Measurements from ENCODE around the gene ACOX3. TPM values are rescaled to one million over a fixed set of nuclear protein-coding genes. Genes with fewer than 3 reads are reported as not detected.

The ACOX3 gene
- polyA plus RNA-seq, 3 donors = 3.8 to 16.8 (median 13.3) TPM

GRCh38 chr4:8471211-8471875, 30.8 kb upstream of the ACOX3 start:
- 90% methylated on average over 20 of the region's 24 CpGs for WGBS (ENCODE audit: insufficient coverage)

GRCh38 chr4:8470451-8471024, 30.0 kb upstream of the ACOX3 start:
- Histone ChIP-seq H3K9me3 (replicated peaks in 1 of 2; ENCODE audit: control insufficient read depth in 1 of 2, insufficient read depth in 1 of 2, low read length in 2 of 2) (no peaks in the 10 kb centered on the region), H2AFZ (ENCODE audit: insufficient read depth, low read depth, low read length, poor library complexity, severe bottlenecking) (no peak overlapping the region), H3K4me1 (ENCODE audit: control insufficient read depth in 1 of 2, insufficient read depth in 2 of 2, low read length in 2 of 2) (no peaks in the 10 kb centered on the region), H3K9ac (ENCODE audit: insufficient read depth, low read length, poor library complexity, severe bottlenecking) (no peak overlapping the region), H3K27me3 (ENCODE audit: control insufficient read depth in 2 of 2, insufficient read depth in 2 of 2, low read length in 2 of 2) (no peaks in the 10 kb centered on the region), H3K36me3 (replicated peaks in 1 of 2; ENCODE audit: control insufficient read depth in 1 of 2, insufficient read depth in 2 of 2, low read length in 2 of 2) (peaks cover 30 to 68% of the 10 kb centered on the region in 2 donors), H3K27ac (ENCODE audit: low read depth in 1 of 2, low read length in 2 of 2) (no peak overlapping the region), H3K4me2 (replicated peaks; ENCODE audit: extremely low read depth, low read length, poor library complexity, severe bottlenecking) (no peak overlapping the region), H4K20me1 (ENCODE audit: insufficient read depth, low read length) (no peaks in the 10 kb centered on the region), H3K4me3 (replicated peaks in 1 of 3; ENCODE audit: low read depth in 2 of 3, low read length in 3 of 3) (no peak overlapping the region), H3K79me2 (ENCODE audit: insufficient read depth, low read length) (no peaks in the 10 kb centered on the region)
- no peak overlapping the region for H3K27ac Mint-ChIP-seq
- DNase-seq = no peak
- no peak for TF ChIP-seq CTCF (IDR thresholded peaks at IDR 0.05)
- H3K36me3 Mint-ChIP-seq = peaks cover 41 to 59% of the 10 kb centered on the region in 2 donors
- H3K9me3 Mint-ChIP-seq = peaks cover 0 to 2% (median 0%) of the 10 kb centered on the region in 7 donors
- H3K27me3 Mint-ChIP-seq (ENCODE audit: low read depth in 3 of 3) = peaks cover 0 to 6% (median 2%) of the 10 kb centered on the region in 3 donors
- H3K4me1 Mint-ChIP-seq = no peaks in the 10 kb centered on the region
- WGBS (ENCODE audit: insufficient coverage) = 96% methylated on average over 14 of the region's 14 CpGs
- H3K4me3 Mint-ChIP-seq = no peak overlapping the region
- intact Hi-C loops (cut with micrococcal nuclease) = no loop called here

More at GRCh38 chr4:8471211-8471875, 30.8 kb upstream of the ACOX3 start:
- H3K79me2 ChIP-seq (ENCODE audit: insufficient read depth, low read length) = no peaks in the 10 kb centered on the region
- Mint-ChIP-seq H3K9me3 (peaks cover 0 to 2% (median 0%) of the 10 kb centered on the region in 7 donors), H3K36me3 (peaks cover 41 to 59% of the 10 kb centered on the region in 2 donors), H3K4me1 (no peaks in the 10 kb centered on the region), H3K4me3 (no peak overlapping the region), H3K27me3 (ENCODE audit: low read depth in 3 of 3) (peaks cover 0 to 6% (median 2%) of the 10 kb centered on the region in 3 donors), H3K27ac (peak overlapping the region in 1 of 7 donors; percentile 60)
- no peak overlapping the region for H2AFZ ChIP-seq (ENCODE audit: insufficient read depth, low read depth, low read length, poor library complexity, severe bottlenecking)
- H4K20me1 ChIP-seq (ENCODE audit: insufficient read depth, low read length) = no peaks in the 10 kb centered on the region
- H3K4me1 ChIP-seq (ENCODE audit: control insufficient read depth in 1 of 2, insufficient read depth in 2 of 2, low read length in 2 of 2) = no peaks in the 10 kb centered on the region
- H3K9me3 ChIP-seq (replicated peaks in 1 of 2; ENCODE audit: control insufficient read depth in 1 of 2, insufficient read depth in 1 of 2, low read length in 2 of 2) = no peaks in the 10 kb centered on the region
- H3K4me2 ChIP-seq (replicated peaks; ENCODE audit: extremely low read depth, low read length, poor library complexity, severe bottlenecking) = no peak overlapping the region
- H3K27ac ChIP-seq (ENCODE audit: low read depth in 1 of 2, low read length in 2 of 2) = no peak overlapping the region
- no peaks in the 10 kb centered on the region for H3K27me3 ChIP-seq (ENCODE audit: control insufficient read depth in 2 of 2, insufficient read depth in 2 of 2, low read length in 2 of 2)
- intact Hi-C loops (cut with micrococcal nuclease) = no loop called here
- no peak overlapping the region for H3K4me3 ChIP-seq (replicated peaks in 1 of 3; ENCODE audit: low read depth in 2 of 3, low read length in 3 of 3)
- no peak for TF ChIP-seq CTCF (IDR thresholded peaks at IDR 0.05)
- no peak for DNase-seq
- peaks cover 30 to 68% of the 10 kb centered on the region in 2 donors for H3K36me3 ChIP-seq (replicated peaks in 1 of 2; ENCODE audit: control insufficient read depth in 1 of 2, insufficient read depth in 2 of 2, low read length in 2 of 2)
- H3K9ac ChIP-seq (ENCODE audit: insufficient read depth, low read length, poor library complexity, severe bottlenecking) = no peak overlapping the region
